GM21528 (cell line): ENCODE results near the gene EEIG1.

ENCODE experiments used
- ATAC-seq: cut with Tn5 transposase; IDR thresholded peaks from one replicate; pipeline ENCODE4 v1.9.1; 2021; ENCODE audit warnings: mild to moderate bottlenecking, moderate library complexity; ENCODE audit not compliant: unreplicated experiment, low FRiP score

EEIG1 gene

DNA sequence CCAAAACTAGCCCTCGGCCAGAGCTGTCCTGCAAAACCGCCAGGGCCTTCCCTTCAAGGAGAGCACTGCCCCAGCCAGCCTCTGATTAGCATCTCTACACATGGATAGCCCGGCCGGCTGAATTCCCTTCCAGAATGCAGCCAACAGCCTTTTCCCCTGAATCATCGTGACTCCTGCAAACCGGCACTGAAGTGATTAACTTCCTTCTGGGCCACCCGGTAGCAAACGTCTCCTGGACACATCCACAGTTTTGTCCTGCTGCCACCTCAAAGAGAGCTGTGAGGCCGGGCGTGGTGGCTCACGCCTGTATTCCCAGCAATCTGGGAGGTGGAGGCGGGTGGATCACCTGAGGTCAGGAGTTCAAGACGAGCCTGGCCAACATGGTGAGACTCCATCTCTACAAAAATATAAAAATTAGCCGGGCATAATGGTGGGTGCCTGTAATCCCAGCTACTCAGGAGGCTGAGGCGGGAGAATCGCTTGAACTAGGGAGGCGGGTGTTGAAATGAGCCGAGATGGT is 21.1 kb upstream of the EEIG1 start:
- ATAC-seq: no peak

DNA sequence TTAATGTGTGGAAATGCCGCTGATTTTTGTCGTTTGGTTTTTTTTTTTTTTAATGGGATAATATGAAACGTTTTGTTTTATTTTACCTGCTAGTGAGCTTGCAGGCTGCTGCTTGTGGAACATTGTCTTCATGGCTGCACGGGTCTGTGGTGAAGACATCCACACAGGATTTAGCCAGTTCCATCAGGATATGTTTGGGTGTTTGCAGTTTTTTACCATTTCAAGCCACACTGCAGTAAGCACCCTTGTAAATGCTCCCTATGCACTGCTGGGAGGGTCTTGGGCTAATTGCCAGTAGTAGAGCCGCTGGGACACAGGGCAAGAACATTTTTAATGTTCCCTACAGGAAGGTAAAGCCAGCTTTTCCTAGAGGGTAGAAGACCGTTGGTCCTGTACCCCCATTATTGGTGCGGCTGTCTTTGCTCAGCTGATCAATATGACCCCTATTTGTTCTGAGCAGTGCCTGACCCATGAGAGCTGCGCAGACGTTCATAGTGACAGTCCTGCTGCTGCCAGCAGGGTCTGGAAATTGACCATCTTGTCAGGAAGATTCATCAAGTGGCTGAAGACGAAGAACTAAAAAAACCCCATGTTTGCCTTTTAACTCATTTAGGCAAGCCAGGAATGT is 20.5 kb upstream of the EEIG1 start:
- no peak for ATAC-seq

DNA sequence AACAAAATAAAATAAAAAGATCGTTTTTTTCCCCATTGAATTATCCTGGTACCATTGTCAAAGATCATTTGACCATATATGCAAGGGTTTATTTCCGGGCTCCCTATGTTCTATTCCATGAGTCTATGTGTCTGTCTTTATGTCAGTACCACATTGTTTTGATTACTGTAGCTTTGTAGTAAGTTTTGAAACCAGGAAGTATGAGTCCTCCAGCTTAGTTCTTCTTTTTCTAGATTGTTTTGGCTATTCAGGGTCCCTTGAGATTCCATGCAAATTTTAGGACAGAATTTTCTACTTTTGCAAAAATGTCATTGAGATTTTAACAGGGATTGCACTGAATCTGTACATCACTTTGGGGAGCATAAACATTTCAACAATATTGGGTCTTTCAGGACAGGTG is 18.7 kb upstream of the EEIG1 start:
- ATAC-seq: no peak

DNA sequence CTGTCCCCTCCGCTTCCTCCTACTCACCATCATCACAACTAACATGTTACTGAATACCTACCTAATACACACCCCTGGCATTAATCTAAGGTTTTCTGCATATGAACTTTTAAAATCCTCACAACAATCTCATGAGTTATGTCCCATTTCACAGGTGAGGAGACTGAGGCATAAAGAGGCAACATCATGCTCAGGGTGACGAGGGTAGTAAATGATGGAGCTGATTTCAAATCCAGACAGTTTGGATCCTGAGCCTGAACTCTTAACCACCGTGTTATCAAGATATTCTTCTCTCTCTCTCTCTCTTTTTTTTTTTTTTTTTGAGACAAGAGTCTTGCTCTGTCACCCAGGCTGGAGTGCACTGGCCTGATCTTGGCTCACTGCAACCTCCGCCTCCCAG is 12.9 kb upstream of the EEIG1 start:
- no peak for ATAC-seq

DNA sequence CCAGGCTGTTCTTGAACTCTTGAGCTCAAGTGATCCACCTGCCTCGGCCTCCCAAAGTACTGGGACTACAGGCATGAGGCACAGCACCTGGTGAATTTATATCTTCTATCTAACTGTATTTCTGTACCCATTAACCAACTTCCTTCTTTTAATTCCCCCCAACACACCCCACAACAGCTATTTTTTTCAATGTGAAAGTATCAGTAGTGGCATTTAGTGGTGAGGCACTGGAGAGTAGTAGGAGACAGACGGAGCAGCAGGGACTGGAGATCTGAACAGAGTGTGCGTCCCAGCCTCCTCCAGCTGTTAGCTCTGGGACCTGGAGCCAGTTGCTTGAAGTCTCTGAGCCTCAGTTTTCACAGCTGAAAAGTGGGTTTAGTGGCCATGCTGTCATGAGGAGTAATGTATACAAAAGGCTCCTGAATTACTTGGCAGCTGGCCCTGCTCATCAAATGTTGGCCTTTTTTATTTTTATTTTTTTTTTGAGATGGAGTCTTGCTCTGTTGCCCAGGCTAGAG is 11.0 kb upstream of the EEIG1 start:
- no peak for ATAC-seq

DNA sequence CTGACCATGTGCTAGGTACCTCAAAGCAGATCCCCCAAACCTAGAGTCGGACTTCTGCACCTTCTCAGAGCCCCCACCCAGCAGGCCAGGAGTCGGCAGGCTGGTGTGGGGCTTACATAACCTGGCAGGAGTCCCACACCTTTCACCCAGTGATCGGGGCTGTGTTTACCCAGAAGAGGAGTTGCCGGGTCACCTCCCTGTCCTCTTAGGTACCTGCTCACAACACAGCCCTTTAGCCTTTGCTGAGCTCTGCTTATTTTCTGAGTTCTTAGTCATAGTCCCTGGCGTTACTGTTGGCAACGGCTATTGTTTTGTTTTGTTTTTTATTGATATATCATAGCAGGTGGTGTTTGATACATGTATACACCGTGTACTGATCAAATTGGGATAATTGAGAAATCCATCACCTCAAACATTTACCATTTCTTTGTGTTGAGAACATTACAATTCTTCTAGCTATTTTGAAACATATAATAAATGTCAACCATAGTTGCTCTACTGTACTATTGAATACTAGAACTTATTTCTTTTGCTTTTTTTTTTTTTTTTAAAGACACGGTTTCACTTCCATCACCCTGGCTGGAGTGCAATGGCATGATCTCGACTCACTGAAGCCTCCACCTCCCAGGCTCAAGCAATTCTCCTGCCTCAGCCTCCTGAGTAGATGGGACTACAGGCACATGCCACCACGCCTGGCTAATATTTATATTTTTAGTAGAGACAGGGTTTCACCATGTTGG is 10.4 kb upstream of the EEIG1 start:
- no peak for ATAC-seq

DNA sequence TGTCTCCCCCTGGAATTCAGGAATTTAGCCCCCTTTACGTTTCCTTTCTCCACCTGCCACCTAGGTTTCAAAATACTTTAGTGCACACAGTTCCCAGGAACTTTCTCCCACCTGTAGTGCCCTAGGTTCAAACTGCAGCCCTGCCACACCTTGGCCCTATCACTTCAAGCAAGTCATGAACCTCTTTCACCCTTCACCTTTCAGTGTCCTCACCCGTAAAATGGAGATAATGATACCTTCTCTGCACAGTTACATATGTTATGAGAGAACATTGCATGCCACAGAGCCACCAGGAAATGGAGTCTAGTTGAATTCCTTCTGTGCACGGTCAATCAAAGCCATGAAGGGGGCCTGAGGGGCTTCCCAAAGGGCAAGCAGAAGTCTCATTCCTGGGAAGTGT is 9.8 kb upstream of the EEIG1 start:
- ATAC-seq: no peak

DNA sequence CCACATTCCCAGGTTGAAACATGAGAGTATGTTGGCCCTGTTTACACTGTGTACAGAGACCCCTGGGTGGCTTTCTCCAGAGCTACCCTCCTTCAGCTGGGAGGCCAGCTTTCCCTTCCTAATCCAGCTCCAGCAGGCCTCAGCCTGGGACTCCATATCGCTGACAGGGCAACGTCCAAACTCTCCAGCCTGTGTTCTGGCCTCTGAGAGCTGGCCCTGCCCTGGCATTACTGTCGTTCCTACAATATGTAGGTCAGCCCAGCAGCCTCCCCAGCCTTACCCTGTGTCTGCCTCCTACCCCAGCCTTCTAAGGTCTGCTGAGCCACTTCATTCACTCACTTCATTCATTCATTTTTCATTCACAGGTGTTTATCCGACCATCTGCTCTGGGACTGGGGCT is 8.3 kb upstream of the EEIG1 start:
- no peak for ATAC-seq

DNA sequence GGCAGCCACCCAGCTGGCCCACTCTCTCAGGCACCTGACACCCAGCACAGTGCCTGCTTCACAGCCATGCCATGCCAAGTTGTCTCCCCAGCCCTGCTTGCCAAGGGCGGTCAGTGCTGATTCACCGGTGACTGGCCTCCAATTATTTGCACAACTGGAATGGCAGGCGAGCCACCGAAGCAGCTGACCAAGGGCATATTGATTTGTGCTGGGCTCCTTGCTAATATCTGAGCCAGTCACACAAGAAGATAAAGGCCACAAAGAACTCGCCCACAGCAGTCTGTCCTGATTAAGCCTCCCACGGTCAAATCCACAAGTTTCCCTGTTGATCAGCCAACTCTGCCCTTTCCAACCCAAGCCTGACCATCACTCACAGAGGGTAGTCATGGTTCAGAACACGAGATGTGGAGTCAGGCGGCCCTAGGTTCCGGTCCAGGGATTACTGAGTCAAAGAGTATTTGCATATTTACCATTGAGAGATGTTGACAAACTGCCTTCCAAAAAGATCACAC is 6.4 kb upstream of the EEIG1 start:
- ATAC-seq: no peak

DNA sequence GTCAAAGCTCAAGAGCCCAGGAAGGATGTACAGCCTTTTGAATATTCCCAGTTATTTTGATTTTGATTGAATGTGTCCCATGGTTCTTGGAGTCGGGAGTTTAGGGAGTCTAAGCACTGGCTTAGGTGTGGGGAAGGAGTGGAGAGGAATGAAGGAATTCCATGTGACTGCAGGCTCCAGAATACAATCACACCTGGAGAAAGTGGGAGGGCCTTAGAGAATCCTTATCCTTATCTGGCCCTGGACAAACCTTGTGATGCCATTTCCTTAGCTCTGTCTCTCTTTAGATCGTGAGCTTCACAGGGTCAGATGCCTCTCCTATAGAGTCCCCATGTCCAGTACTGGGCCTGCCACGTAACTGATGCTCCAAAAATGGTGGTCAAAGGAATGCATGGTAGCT is 4.2 kb upstream of the EEIG1 start:
- no peak for ATAC-seq

DNA sequence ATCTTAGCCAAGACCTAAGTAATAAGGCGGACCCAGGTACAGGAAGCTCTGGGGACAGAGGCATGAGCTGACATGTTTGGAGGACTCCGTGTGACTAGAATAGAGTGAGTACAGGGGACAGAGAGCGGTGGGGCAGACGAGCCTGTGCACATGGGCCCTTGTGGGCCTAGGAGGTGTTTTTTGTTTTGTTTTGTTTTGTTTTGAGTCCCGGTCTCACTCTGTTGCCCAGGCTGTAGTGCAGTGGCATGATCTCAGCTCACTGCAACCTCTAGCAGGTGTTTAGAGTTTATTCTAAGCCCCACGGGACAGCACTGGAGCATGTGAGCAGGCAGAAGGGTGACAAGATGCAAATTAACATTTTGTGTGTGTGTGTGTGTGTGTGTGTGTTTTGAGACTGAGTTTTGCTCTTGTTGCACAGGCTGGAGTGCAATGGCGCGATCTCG is 3.1 kb upstream of the EEIG1 start:
- ATAC-seq: peak; percentile 28

DNA sequence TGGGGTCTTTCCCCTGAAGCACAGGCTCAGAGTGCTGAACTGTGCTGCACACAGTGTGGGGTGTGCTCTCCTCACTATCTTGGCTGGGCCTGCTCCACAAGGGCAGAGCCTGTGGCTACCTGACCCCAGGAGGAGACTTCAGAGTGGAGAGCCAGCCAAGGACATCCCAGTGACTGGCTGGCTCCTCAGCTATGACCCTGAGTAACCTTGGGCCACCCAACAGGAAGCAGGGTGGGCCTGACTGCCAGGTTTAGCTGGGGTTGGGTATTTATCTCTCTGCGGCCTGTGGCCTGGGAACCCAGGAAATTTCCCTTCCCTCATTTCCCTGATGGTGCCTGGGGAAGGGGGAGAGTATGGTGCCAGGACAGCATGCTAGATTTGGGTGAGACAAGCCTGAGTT is 2.1 kb upstream of the EEIG1 start:
- ATAC-seq: no peak

DNA sequence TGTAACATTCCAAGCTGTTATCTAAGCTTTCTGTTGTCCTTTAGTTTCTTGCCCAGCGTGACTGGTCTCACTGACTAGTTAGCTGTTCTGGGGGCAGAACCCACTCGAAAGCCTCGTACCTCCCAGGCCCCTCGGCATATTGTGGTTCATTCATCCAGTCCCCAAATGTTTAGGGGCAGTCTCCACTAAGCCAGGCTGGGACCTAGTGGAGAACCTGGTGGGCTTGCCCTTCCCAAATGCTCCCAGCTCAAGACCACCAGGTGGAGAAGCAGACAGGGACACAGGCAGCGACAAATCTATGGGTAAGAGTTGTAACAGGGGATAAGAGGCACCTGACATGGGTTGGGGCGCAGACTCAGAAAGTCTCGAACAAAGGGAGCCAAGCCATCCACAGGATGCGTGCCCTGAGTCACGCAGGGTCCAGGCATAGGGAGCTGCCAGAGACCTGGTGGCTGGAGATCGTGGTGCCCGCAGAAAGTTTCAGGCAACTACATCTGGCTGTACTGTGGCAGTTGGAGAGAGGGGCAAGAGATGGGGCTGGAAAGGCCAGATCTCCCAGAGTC is 851 bp upstream of the EEIG1 start:
- ATAC-seq: no peak

DNA sequence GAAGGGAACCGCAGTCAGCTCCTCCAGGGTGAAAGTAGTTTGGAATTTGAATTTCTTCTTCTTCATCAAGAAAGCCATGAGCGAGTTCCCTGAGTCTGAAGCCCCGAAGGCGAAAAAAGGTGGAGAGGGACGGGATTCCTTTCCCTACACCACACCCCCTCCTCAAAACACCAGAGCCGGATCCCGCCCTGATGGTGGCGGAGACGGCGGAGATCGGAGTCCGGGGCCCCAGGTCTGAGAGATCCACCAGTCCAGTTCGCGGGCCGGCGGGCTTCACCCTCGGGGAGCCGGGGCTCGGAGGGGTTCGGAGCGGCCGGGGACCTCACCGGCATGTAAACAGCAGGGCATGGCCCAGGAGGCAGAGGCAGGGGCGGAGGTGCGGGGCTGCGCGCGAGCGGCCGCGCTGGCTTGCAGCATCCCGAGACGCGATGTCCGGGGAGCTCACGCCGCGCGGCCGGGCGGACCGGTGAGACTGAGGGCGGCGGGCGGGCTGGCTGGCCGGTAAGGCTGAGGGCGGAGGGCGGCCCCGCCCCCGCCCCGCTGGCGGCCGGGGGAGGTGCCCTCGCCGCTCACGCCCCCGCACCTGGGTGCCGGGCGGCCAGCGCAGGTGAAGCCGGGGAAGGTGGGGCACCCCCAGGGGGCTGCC is 606 bp downstream of the EEIG1 start:
- ATAC-seq: peak; percentile 27

DNA sequence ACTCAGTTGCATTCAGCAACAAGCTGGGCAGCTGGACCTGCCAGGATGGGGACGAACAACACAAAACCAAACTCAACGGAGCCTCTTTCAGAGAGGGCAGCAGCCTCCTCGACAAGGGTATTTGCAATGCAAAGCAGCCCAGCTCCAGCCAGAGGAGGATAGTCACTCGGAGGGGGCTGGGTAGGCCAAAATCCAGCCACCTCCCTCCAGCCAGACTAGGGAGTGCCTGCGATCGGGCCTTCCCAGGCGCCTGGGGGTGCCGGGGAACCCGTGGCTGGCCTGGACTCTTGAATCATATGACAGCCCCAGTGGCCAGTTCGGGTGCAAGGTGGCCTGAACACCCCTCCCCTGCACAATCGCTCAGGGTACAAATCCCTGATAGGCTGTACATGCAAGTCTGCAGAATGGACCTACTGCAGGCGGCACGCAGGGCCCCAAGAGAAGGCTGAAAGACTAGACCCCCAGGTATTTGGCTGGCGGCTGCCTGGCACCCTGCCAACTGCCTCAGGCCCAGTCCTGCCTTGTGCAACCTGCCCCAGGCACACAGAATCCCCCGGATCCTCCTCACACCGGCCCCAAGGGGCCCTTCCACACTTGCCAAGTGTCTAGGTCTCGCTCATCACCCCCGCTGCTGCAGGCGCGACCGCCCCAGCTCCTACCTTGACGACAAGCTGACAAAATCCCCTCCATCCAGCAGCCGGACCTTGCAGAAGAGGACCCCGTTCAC is 1.3 kb downstream of the EEIG1 start:
- no peak for ATAC-seq

DNA sequence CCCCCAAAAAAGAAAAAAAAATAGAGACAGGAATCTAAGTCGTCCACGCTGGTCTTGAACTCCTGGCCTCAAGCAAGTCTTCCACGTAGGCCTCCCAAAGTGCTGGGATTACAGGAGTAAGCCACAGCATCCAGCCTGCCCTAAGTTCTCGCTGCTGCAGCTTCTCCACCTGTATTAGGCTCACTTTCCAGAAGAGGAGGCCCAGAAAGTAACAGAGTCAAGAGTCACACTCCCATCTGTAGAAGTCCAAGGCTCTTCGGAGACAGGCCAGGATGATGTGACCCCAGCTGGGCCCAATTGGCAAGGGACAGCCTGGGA is 1.8 kb downstream of the EEIG1 start:
- no peak for ATAC-seq

DNA sequence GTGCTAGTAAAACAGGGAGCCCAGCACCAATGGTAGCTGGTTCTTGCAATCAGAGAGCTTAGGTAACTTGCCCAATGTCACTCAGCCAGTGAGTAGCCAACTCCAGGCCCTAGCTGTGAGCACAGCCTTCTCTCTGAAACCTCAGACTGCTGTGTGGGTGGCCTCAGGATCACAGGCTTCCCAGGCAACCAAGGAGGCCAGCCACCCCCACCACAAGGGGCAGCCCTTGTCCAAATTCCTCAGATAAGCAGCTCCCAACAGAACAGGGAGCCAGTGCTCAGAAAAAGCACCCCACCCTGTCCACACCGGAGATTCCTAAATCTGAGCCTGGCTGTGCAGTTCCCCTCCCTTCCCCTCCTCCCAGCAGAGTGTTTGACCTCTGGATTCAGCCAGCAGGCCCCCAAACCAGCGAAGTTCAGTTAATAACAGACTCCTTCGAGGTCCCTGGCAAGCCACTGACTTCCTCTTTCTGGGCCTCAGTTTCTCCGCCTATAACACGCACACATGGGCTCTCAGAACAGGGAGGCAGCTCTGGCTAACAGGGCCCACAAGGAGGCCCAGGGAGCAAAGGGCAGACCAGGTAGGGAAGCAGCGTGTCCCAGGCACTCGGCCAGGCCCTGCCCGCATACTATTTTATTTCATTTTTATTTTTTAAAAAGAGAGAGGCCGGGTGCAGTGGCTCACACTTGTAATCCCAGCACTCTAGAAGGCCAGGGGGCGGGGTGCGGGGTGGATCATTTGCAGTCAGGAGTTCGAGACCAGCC is 2.7 kb downstream of the EEIG1 start:
- ATAC-seq: no peak

DNA sequence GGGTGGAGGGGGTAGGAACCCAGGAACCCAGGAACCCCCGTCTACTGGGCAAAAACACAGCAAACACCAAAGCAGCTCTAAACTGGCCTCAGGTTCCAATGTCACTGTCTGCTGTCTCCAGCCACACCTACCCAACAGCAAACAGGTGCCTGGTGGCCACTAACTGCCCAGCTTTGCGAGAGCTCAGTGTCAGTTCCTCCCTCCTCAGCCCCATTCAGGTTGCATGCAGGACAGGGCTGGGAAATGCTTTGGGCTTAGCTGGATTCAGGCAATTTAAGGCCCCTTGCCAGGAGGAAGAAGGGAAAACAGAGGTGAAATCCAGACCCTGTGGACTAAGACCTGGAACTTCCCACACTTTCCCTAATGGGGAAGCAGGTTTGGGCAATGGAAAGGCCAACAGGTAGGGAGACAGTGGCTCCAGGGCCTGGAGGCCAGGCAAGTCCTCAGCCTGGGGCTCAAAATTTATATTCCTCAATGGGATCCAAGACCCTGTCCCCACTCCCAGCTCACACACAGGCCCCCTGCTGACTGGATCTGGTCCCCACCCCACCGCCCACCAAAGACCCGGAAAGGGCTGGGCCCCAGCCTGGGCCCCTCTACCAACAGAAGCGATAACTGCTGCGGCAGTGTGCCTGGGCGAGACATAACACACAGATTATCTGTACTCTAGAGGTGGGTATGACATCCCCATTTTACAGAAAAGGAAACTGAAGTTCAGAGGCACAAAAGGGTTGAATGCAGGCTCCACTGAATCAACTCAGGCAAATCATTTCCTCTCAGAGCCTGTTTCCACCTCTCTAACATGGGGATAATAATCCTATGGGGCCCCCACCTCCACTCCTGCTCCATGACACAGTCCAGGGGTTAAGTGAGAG is 3.5 kb downstream of the EEIG1 start:
- ATAC-seq: no peak

DNA sequence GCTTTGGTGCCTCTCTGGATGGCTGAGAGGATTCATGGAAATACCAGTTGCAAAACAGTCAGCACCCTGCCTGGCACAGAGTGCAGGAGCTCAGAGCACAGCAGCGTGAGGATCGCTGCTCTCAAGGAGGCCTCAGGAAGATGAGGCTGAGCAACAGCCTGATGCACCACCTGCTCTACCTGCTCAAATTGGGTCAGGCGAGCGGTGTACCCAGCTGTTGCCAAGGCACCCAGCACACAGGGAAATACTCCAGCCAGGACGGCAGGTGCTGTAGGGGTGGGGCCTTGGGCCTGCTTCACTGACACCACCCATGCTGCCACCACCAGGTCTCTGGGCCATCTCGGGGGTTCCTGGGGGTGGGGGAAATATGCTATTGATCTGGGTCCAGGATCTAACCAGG is 4.3 kb downstream of the EEIG1 start:
- ATAC-seq: no peak
